Thyroid gland (tissue), 4 donors: ENCODE data around the gene CTNNBL1. TPM values are rescaled to one million over a fixed set of nuclear protein-coding genes. Genes with fewer than 3 reads are reported as not detected.

Source experiments
- DNase-seq, 2 donors: peaks; one replicate each; pipeline ENCODE4 v3.0.0-alpha.2; 2019
- H3K27ac ChIP-seq, 3 donors: fragments of 200-600 bp; sonication (generic); 1 replicate in 2 of 3; 2 replicates in 1 of 3; pipeline ENCODE4 v1.5.1; 2016 to 2019; ENCODE audit warnings: mild to moderate bottlenecking in 1 of 3, moderate library complexity in 1 of 3
- H3K27me3 ChIP-seq: fragments of 200-600 bp; sonication (generic); one replicate; pipeline ENCODE4 v1.5.1; 2019
- H3K36me3 ChIP-seq, 2 donors: fragments of 200-600 bp; sonication (generic); one replicate each; pipeline ENCODE4 v1.5.1; 2016 to 2019
- H3K4me1 ChIP-seq, 2 donors: fragments of 200-600 bp; sonication (generic); one replicate each; pipeline ENCODE4 v1.5.1; 2017 to 2019
- H3K4me3 ChIP-seq, 3 donors: fragments of 200-600 bp; sonication (generic); replicated peaks in 1 of 3; 1 replicate in 2 of 3; 2 replicates in 1 of 3; pipeline ENCODE4 v1.5.1; 2016; ENCODE audit warnings: mild to moderate bottlenecking in 1 of 3
- H3K9me3 ChIP-seq: fragments of 200-600 bp; sonication (generic); one replicate; pipeline ENCODE4 v1.5.1; 2017
- CTCF ChIP-seq, 6 experiments: fragments of 200-600 bp in 3 of 6; fragments of 450-650 bp in 3 of 6; sonication (generic) in 3 of 6; IDR thresholded peaks; one replicate each; pipeline ENCODE4 v1.5.1; 2016 to 2019; ENCODE audit warnings: antibody characterized with exemption in 6 of 6, mild to moderate bottlenecking in 2 of 6, inconsistent platforms in 1 of 6, moderate library complexity in 1 of 6
- POLR2A ChIP-seq, 2 donors: fragments of 450-650 bp; IDR thresholded peaks; one replicate each; pipeline ENCODE4 v1.6.1; 2017; ENCODE audit warnings: antibody characterized with exemption in 2 of 2, mild to moderate bottlenecking in 2 of 2, moderate library complexity in 1 of 2
- WGBS, 2 donors: methylation state at CpG; one replicate each; pipeline ENCODE4 v1.1.5; 2017; 5-methylcytosine and 5-hydroxymethylcytosine counted together
- intact Hi-C: fragments of 100-400 bp; cut with DNase I; formaldehyde crosslinking; loops from one replicate; pipeline ENCODE4 v1.15.1; 2023
- total RNA-seq, 4 donors: library from RNA; depleted of rRNA; stranded (reverse); fragments of >200 nt; gene quantifications; one replicate each; pipeline ENCODE4 v1.2.3, GENCODE V29; 2016

Gene CTNNBL1
- total RNA-seq, 4 donors from 2014 or later = 22.3 to 31.2 (median 24.6) TPM

- H3K36me3 ChIP-seq = no peaks in the 10 kb centered on the region
- no peaks in the 10 kb centered on the region for H3K4me1 ChIP-seq
- H3K27me3 ChIP-seq = no peaks in the 10 kb centered on the region
- no peak for TF ChIP-seq CTCF (IDR thresholded peaks at IDR 0.05)
- no peak for TF ChIP-seq POLR2A (IDR thresholded peaks at IDR 0.05)
- intact Hi-C loops = no loop called here
- H3K9me3 ChIP-seq = no peaks in the 10 kb centered on the region
- no peak overlapping the region for H3K27ac ChIP-seq
- no peak overlapping the region for H3K4me3 ChIP-seq
- DNase-seq = no peak
- WGBS, 2 donors = 60 to 69% methylated on average over 10 to 12 of the region's 12 CpGs
These were observed 203.2 kb downstream of the CTNNBL1 start for GRCh38 chr20:37896932-37897548.

- no peak for DNase-seq
- no peak overlapping the region for H3K27ac ChIP-seq
- intact Hi-C loops = no loop called here
- WGBS, 2 donors = 74% methylated on average over 10 of the region's 10 CpGs
- peaks cover 6 to 11% of the 10 kb centered on the region in 2 donors for H3K4me1 ChIP-seq
- H3K9me3 ChIP-seq = no peaks in the 10 kb centered on the region
- TF ChIP-seq CTCF (IDR thresholded peaks at IDR 0.05) (no peak), POLR2A (IDR thresholded peaks at IDR 0.05) (no peak)
- H3K27me3 ChIP-seq = peaks cover 3% of the 10 kb centered on the region
- H3K36me3 ChIP-seq = no peaks in the 10 kb centered on the region
- H3K4me3 ChIP-seq = no peak overlapping the region
These were observed 204.6 kb downstream of the CTNNBL1 start for GRCh38 chr20:37898233-37899104.

GRCh38 chr20:37899105-37900045 is 205.5 kb downstream of the CTNNBL1 start:
- no peak for DNase-seq
- Histone ChIP-seq H3K27me3 (peaks cover 4% of the 10 kb centered on the region), H3K4me3 (no peak overlapping the region), H3K36me3 (no peaks in the 10 kb centered on the region), H3K27ac (no peak overlapping the region), H3K9me3 (no peaks in the 10 kb centered on the region), H3K4me1 (peaks cover 6 to 11% of the 10 kb centered on the region in 2 donors)
- intact Hi-C loops = no loop called here
- no peak for TF ChIP-seq POLR2A (IDR thresholded peaks at IDR 0.05)
- no peak for TF ChIP-seq CTCF (IDR thresholded peaks at IDR 0.05)
- WGBS, 2 donors = 52 to 70% methylated on average over 8 of the region's 8 CpGs

GRCh38 chr20:37901240-37901639 is 207.4 kb downstream of the CTNNBL1 start:
- H3K27me3 ChIP-seq = peaks cover 4% of the 10 kb centered on the region
- intact Hi-C loops = no loop called here
- H3K9me3 ChIP-seq = no peaks in the 10 kb centered on the region
- H3K4me3 ChIP-seq = no peak overlapping the region
- no peak for DNase-seq
- H3K4me1 ChIP-seq = peaks cover 6 to 11% of the 10 kb centered on the region in 2 donors
- TF ChIP-seq CTCF (IDR thresholded peaks at IDR 0.05) (no peak), POLR2A (IDR thresholded peaks at IDR 0.05) (no peak)
- no peaks in the 10 kb centered on the region for H3K36me3 ChIP-seq
- no peak overlapping the region for H3K27ac ChIP-seq
- WGBS, 2 donors = 20 to 21% methylated on average over 16 to 18 of the region's 18 CpGs
